PC-3 (cell line): ENCODE data around the gene NVL. TPM values are rescaled to one million over a fixed set of nuclear protein-coding genes. Genes with fewer than 3 reads are reported as not detected.
"Not testable (repeated sequence)": the region's sequence is repeated elsewhere in the genome, so short reads cannot be mapped to it uniquely, and the experiment has no call there.

ENCODE experiments used
- ATAC-seq: fragments of 200-7000 bp; cut with Tn5 transposase; 2 replicates; pipeline ENCODE4 v1.9.1; 2020; ENCODE audit warnings: mild to moderate bottlenecking, moderate library complexity
- BruUV-seq: library from RNA; stranded (reverse); fragments of 400-500 nt; replicated peaks from 2 replicates; lab custom pipeline; 2021; lab: Mats Ljungman, UMichigan
- CTCF ChIA-PET: fragments of 300-600 bp; sonication (Branson Sonifier 250); formaldehyde crosslinking; loops from one replicate; lab custom pipeline; 2022; ENCODE audit warnings: antibody characterized with exemption; lab: Charles Lee
- POLR2A ChIA-PET: fragments of 300-600 bp; sonication (Branson Sonifier 250); formaldehyde crosslinking; loops from one replicate; lab custom pipeline; 2022; ENCODE audit warnings: antibody characterized with exemption; ENCODE audit not compliant: unreplicated experiment; lab: Charles Lee
- DNase-seq: peaks from one replicate; pipeline ENCODE4 v3.0.0-alpha.2; 2015
- H2AFZ ChIP-seq: fragments of 300-600 bp; sonication (generic); 2 replicates; pipeline ENCODE4 v1.6.0; 2016; ENCODE audit warnings: antibody characterized with exemption, low read length
- H3F3A ChIP-seq: fragments of 300-600 bp; sonication (generic); one replicate; pipeline ENCODE4 v1.6.0; 2017; ENCODE audit warnings: antibody characterized with exemption, low read length, control low read depth, mild to moderate bottlenecking; ENCODE audit not compliant: unreplicated experiment
- H3K27ac ChIP-seq: fragments of 300-600 bp; sonication (generic); 2 replicates; pipeline ENCODE4 v1.5.1; 2016; ENCODE audit warnings: mild to moderate bottlenecking, low read length
- H3K27me3 ChIP-seq: fragments of 300-600 bp; sonication (generic); 2 replicates; pipeline ENCODE4 v1.6.1; 2016; ENCODE audit warnings: low read length, mixed read lengths
- H3K36me3 ChIP-seq: fragments of 300-600 bp; sonication (generic); 2 replicates; pipeline ENCODE4 v1.6.1; 2016; ENCODE audit warnings: low read depth, mixed run types, low read length, mixed read lengths
- H3K4me1 ChIP-seq: fragments of 300-600 bp; sonication (generic); 2 replicates; pipeline ENCODE4 v1.5.1; 2016; ENCODE audit warnings: low read length; ENCODE audit not compliant: insufficient read depth
- H3K4me2 ChIP-seq: fragments of 300-600 bp; sonication (generic); 2 replicates; pipeline ENCODE4 v1.6.0; 2016; ENCODE audit warnings: low read length
- H3K4me3 ChIP-seq: fragments of 300-600 bp; sonication (generic); 2 replicates; pipeline ENCODE4 v1.5.1; 2016; ENCODE audit warnings: mild to moderate bottlenecking, low read length, mixed read lengths
- H3K79me2 ChIP-seq: fragments of 300-600 bp; sonication (generic); 2 replicates; pipeline ENCODE4 v1.6.1; 2017; ENCODE audit warnings: low read length, mixed read lengths
- H3K9ac ChIP-seq: fragments of 300-600 bp; sonication (generic); 2 replicates; pipeline ENCODE4 v1.6.0; 2016; ENCODE audit warnings: mild to moderate bottlenecking, low read length
- H3K9me2 ChIP-seq: fragments of 300-600 bp; sonication (generic); replicated peaks from 2 replicates; pipeline ENCODE4 v1.6.1; 2016; ENCODE audit warnings: mixed run types, low read length, mixed read lengths
- H3K9me3 ChIP-seq: fragments of 300-600 bp; sonication (generic); 2 replicates; pipeline ENCODE4 v1.6.1; 2016; ENCODE audit warnings: low read length, mixed read lengths
- H4K20me1 ChIP-seq: fragments of 300-600 bp; sonication (generic); 2 replicates; pipeline ENCODE4 v1.6.1; 2016; ENCODE audit warnings: low read length, mixed read lengths
- CTCF ChIP-seq: fragments of 300-600 bp; sonication (generic); conservative IDR thresholded peaks from 2 replicates; pipeline ENCODE4 v1.5.1; 2017; ENCODE audit warnings: antibody characterized with exemption, low read depth, mild to moderate bottlenecking, low read length
- EZH2 ChIP-seq: fragments of 300-600 bp; sonication (generic); IDR thresholded peaks from one replicate; pipeline ENCODE4 v1.6.1; 2017; ENCODE audit warnings: antibody characterized with exemption, mild to moderate bottlenecking, low read length; ENCODE audit not compliant: unreplicated experiment
- EZH2phosphoT487 ChIP-seq: fragments of 300-600 bp; sonication (generic); IDR thresholded peaks from 2 replicates; pipeline ENCODE4 v1.6.1; 2018; ENCODE audit warnings: mild to moderate bottlenecking, antibody characterized with exemption, low read length, borderline replicate concordance
- intact Hi-C: fragments of 100-400 bp; cut with micrococcal nuclease; formaldehyde crosslinking; loops from 2 replicates; pipeline ENCODE4 v1.9.0; 2023
- total RNA-seq: library from RNA; depleted of rRNA; stranded (reverse); fragments of >200 nt; gene quantifications from 2 replicates; pipeline ENCODE4 v1.2.3, GENCODE V29; 2014

The NVL gene
- total RNA-seq, 1 experiment from 2014 or later, result 37.1 TPM

- Histone ChIP-seq H3F3A (no peaks in the 10 kb centered on the region), H3K9ac (no peak overlapping the region), H3K79me2 (no peaks in the 10 kb centered on the region), H3K4me3 (no peak overlapping the region), H4K20me1 (no peaks in the 10 kb centered on the region), H3K4me2 (no peak overlapping the region), H3K27me3 (no peaks in the 10 kb centered on the region), H3K4me1 (no peaks in the 10 kb centered on the region), H3K9me2 (no peaks in the 10 kb centered on the region), H3K9me3 (peaks cover 10% of the 10 kb centered on the region; the same call in 1 of the 2 replicates), H3K36me3 (no peaks in the 10 kb centered on the region; the same call in 1 of the 2 replicates), H2AFZ (no peak overlapping the region), H3K27ac (no peak overlapping the region)
- DNase-seq (no peak), ATAC-seq (no peak)
- intact Hi-C loops, result no loop called here
- ChIA-PET CTCF (no interaction called here), POLR2A (no interaction called here)
- BruUV-seq, result no TSS peak
- TF ChIP-seq EZH2 (no peak), CTCF (no peak), EZH2phosphoT487 (no peak)
Measured at GRCh38 chr1:224348137-224348536, 18.2 kb upstream of the NVL start.

- ATAC-seq (no peak), DNase-seq (no peak)
- intact Hi-C loops, result no loop called here
- Histone ChIP-seq H3K9me2 (no peaks in the 10 kb centered on the region), H3K4me1 (no peaks in the 10 kb centered on the region), H3K36me3 (no peaks in the 10 kb centered on the region; the same call in 1 of the 2 replicates), H3F3A (no peaks in the 10 kb centered on the region), H3K79me2 (no peaks in the 10 kb centered on the region), H3K27ac (no peak overlapping the region), H3K4me2 (no peak overlapping the region), H3K9me3 (peaks cover 15% of the 10 kb centered on the region; the same call in 1 of the 2 replicates), H3K9ac (no peak overlapping the region), H2AFZ (no peak overlapping the region), H3K27me3 (no peaks in the 10 kb centered on the region), H4K20me1 (no peaks in the 10 kb centered on the region), H3K4me3 (no peak overlapping the region)
- TF ChIP-seq CTCF (no peak), EZH2phosphoT487 (no peak), EZH2 (no peak)
- POLR2A ChIA-PET, result no interaction called here
- BruUV-seq, result no TSS peak
- CTCF ChIA-PET, result no interaction called here
Measured at GRCh38 chr1:224343679-224344078, 13.7 kb upstream of the NVL start.

- ATAC-seq (peak; percentile 92), DNase-seq (peak; percentile 36)
Measured at GRCh38 chr1:224340453-224341384, 10.7 kb upstream of the NVL start.

More at GRCh38 chr1:224340453-224341384, 10.7 kb upstream of the NVL start:
- H3K4me3 ChIP-seq, result peak overlapping the region; percentile 89
- H3K36me3 ChIP-seq, H3F3A ChIP-seq, BruUV-seq, POLR2A ChIA-PET, H3K27ac ChIP-seq, H3K9me2 ChIP-seq, H3K27me3 ChIP-seq, intact Hi-C loops, H3K4me1 ChIP-seq, H3K79me2 ChIP-seq, H4K20me1 ChIP-seq: not testable (repeated sequence)
- peaks cover 15% of the 10 kb centered on the region; the same call in 1 of the 2 replicates for H3K9me3 ChIP-seq
- H2AFZ ChIP-seq, result peak overlapping the region; percentile 98
- peak overlapping the region; percentile 99 for H3K4me2 ChIP-seq
- H3K9ac ChIP-seq, result peak overlapping the region; percentile 24; the same call in 1 of the 2 replicates
- CTCF ChIA-PET, result interaction anchor here (0.6 kb wide), 2 partner anchors 11 to 117 kb away, joined by 3 to 5 read pairs; partner anchors contain the start of gene NVL
